Tibial nerve (tissue), 3 donors: ENCODE results near the gene C6orf52.

Source experiments
- POLR2A ChIP-seq, 2 donors: fragments of 450-650 bp; IDR thresholded peaks; one replicate each; pipeline ENCODE4 v1.6.1; 2017; ENCODE audit warnings: antibody characterized with exemption in 2 of 2, mild to moderate bottlenecking in 2 of 2, moderate library complexity in 2 of 2
- TF ChIP-seq, protein P1 (sequence below), 5 experiments: fragments of 200-600 bp in 3 of 5; fragments of 450-650 bp in 2 of 5; sonication (generic) in 3 of 5; IDR thresholded peaks; one replicate each; pipeline ENCODE4 v1.5.1; 2016 to 2019; ENCODE audit warnings: antibody characterized with exemption in 5 of 5, mild to moderate bottlenecking in 3 of 5, moderate library complexity in 2 of 5

DNA sequence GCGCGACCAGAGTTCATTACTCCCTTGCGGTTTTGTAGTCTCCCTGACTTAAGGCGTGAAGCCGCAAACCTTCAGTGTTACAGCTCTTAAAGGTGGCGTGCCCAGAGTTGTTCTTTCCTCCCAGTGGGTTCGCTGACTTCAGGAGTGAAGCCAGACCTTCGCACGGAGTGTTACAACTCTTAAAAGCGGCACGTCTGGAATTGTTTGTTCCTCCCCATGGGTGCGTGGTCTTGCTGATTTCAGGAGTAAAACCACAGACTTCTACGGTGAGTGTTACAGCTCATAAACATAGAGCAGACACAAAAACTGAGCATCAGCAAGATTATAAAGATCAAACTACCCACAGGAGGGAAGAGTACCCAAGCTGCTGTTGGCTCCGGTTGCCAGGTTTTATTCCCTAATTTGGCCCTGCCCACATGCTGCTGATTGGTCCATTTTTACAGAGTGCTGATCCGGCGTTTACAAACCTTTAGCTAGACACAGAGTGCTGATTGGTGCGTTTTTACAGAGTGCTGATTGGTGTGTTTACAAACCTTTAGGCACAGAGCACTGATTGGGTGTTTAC lies 38.8 kb upstream of the C6orf52 start:
- TF ChIP-seq, protein P1, sequence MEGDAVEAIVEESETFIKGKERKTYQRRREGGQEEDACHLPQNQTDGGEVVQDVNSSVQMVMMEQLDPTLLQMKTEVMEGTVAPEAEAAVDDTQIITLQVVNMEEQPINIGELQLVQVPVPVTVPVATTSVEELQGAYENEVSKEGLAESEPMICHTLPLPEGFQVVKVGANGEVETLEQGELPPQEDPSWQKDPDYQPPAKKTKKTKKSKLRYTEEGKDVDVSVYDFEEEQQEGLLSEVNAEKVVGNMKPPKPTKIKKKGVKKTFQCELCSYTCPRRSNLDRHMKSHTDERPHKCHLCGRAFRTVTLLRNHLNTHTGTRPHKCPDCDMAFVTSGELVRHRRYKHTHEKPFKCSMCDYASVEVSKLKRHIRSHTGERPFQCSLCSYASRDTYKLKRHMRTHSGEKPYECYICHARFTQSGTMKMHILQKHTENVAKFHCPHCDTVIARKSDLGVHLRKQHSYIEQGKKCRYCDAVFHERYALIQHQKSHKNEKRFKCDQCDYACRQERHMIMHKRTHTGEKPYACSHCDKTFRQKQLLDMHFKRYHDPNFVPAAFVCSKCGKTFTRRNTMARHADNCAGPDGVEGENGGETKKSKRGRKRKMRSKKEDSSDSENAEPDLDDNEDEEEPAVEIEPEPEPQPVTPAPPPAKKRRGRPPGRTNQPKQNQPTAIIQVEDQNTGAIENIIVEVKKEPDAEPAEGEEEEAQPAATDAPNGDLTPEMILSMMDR (IDR thresholded peaks at IDR 0.05): no peak
- TF ChIP-seq POLR2A (IDR thresholded peaks at IDR 0.05): no peak
